Motor neuron (in vitro differentiated cells): Measurements from ENCODE around the gene ZMYND15. TPM values are rescaled to one million over a fixed set of nuclear protein-coding genes. Genes with fewer than 3 reads are reported as not detected.

ENCODE experiments used
- total RNA-seq, 8 experiments: library from RNA; unstranded; fragments of 300-600 nt; gene quantifications; 2 replicates each; pipeline versions ENCODE4 v1.2.3 to v1.2.4, GENCODE V29; 2022

The ZMYND15 gene
- total RNA-seq, 8 experiments from 2014 or later, result 0.14 to 1.1 (median 0.51) TPM; not detected in 1

Other genes starting within 250 kb of the ZMYND15 start
- 10 to 100 TPM in 4 of 8 experiments, 1 to 10 TPM in 4; 2.2 to 25.6 (median 11.6) TPM for gene SPNS2, start 241.0 kb upstream of the ZMYND15 start, total RNA-seq
- 100 to 1,000 TPM in 2 of 8 experiments, 10 to 100 TPM in 6; 25.8 to 111 (median 38.2) TPM for gene MYBBP1A, start 184.4 kb upstream of the ZMYND15 start, total RNA-seq
- under 1 TPM in 7 of 8 experiments, not detected in 1; 0.13 to 1.00 (median 0.20) TPM for gene GGT6, start 179.3 kb upstream of the ZMYND15 start, total RNA-seq
- 10 to 100 TPM in 1 of 8 experiments, 1 to 10 TPM in 3, under 1 TPM in 4; 0.20 to 13.5 (median 0.82) TPM for gene SMTNL2, start 155.3 kb upstream of the ZMYND15 start, total RNA-seq
- gene ALOX15, start 98.2 kb upstream of the ZMYND15 start, total RNA-seq, result 1,000 to 10,000 TPM in 3 of 8 experiments, 1 to 10 TPM in 1, under 1 TPM in 3, not detected in 1; 0.07 to 3,411 (median 2.2) TPM
- 10 to 100 TPM; 23.2 to 52.6 (median 42.7) TPM for gene PELP1, start 35.7 kb upstream of the ZMYND15 start, total RNA-seq
- gene ARRB2, start 29.2 kb upstream of the ZMYND15 start, total RNA-seq, result 10 to 100 TPM in 7 of 8 experiments, 1 to 10 TPM in 1; 7.0 to 37.9 (median 27.5) TPM
- gene MED11, start 8.4 kb upstream of the ZMYND15 start, total RNA-seq, result 10 to 100 TPM; 16.4 to 38.7 (median 22.3) TPM
- gene CXCL16, start 95 bp downstream of the ZMYND15 start, total RNA-seq, result 10 to 100 TPM in 2 of 8 experiments, 1 to 10 TPM in 3, under 1 TPM in 3; 0.46 to 10.8 (median 3.8) TPM
- gene TM4SF5, start 32.1 kb downstream of the ZMYND15 start, total RNA-seq, result not detected
- 1 to 10 TPM in 4 of 8 experiments, under 1 TPM in 2, not detected in 2; 0.27 to 4.3 (median 1.5) TPM for gene VMO1, start 46.5 kb downstream of the ZMYND15 start, total RNA-seq
- under 1 TPM in 3 of 8 experiments, not detected in 5; 0.27 to 0.71 (median 0.65) TPM for gene GLTPD2, start 49.1 kb downstream of the ZMYND15 start, total RNA-seq
- gene PSMB6, start 56.3 kb downstream of the ZMYND15 start, total RNA-seq, result 100 to 1,000 TPM; 112 to 215 (median 160) TPM
- 10 to 100 TPM in 4 of 8 experiments, 1 to 10 TPM in 4; 4.3 to 28.6 (median 11.4) TPM for gene PLD2, start 67.3 kb downstream of the ZMYND15 start, total RNA-seq
- gene MINK1, start 93.5 kb downstream of the ZMYND15 start, total RNA-seq, result 10 to 100 TPM; 15.1 to 44.9 (median 22.2) TPM
- gene C17orf107, start 159.7 kb downstream of the ZMYND15 start, total RNA-seq, result 10 to 100 TPM in 2 of 8 experiments, 1 to 10 TPM in 5, under 1 TPM in 1; 0.36 to 21.3 (median 3.4) TPM
- gene CHRNE, start 163.3 kb downstream of the ZMYND15 start, total RNA-seq, result 1 to 10 TPM in 3 of 8 experiments, under 1 TPM in 5; 0.21 to 2.3 (median 0.57) TPM
- gene GP1BA, start 192.4 kb downstream of the ZMYND15 start, total RNA-seq, result 1 to 10 TPM in 4 of 8 experiments, under 1 TPM in 4; 0.58 to 3.5 (median 0.94) TPM
- 100 to 1,000 TPM in 1 of 8 experiments, 10 to 100 TPM in 7; 36.1 to 100 (median 51.0) TPM for gene SLC25A11, start 200.2 kb downstream of the ZMYND15 start, total RNA-seq
- gene RNF167, start 200.4 kb downstream of the ZMYND15 start, total RNA-seq, result 100 to 1,000 TPM in 3 of 8 experiments, 10 to 100 TPM in 5; 74.1 to 109 (median 89.5) TPM
- gene PFN1, start 208.7 kb downstream of the ZMYND15 start, total RNA-seq, result 100 to 1,000 TPM; 143 to 541 (median 257) TPM
- gene ENO3, start 211.3 kb downstream of the ZMYND15 start, total RNA-seq, result 10 to 100 TPM in 6 of 8 experiments, 1 to 10 TPM in 2; 5.4 to 36.5 (median 14.9) TPM
- gene SPAG7, start 228.0 kb downstream of the ZMYND15 start, total RNA-seq, result 100 to 1,000 TPM in 1 of 8 experiments, 10 to 100 TPM in 7; 62.9 to 128 (median 87.9) TPM
- 10 to 100 TPM in 4 of 8 experiments, 1 to 10 TPM in 4; 6.2 to 36.9 (median 10.6) TPM for gene CAMTA2, start 247.8 kb downstream of the ZMYND15 start, total RNA-seq